GM12878 (cell line): ENCODE measurements around the gene YIPF4.

Source experiments
- CTCF ChIP-seq, 3 experiments: IDR thresholded peaks in 2 of 3; conservative IDR thresholded peaks in 1 of 3; 2 replicates each; pipeline ENCODE4 v1.5.1; 2011; ENCODE audit warnings: low read depth in 3 of 3, low read length in 3 of 3, mild to moderate bottlenecking in 3 of 3, control low read depth in 2 of 3, moderate library complexity in 2 of 3, inconsistent platforms in 1 of 3, mixed read lengths in 1 of 3; ENCODE audit not compliant: control insufficient read depth in 2 of 3, insufficient read depth in 1 of 3; ENCODE audit errors: extremely low read depth in 1 of 3
- EZH2 ChIP-seq: IDR thresholded peaks from 2 replicates; pipeline ENCODE4 v1.6.1; 2012; ENCODE audit warnings: low read depth, mild to moderate bottlenecking, control low read depth, inconsistent platforms, low read length, borderline replicate concordance; ENCODE audit not compliant: control insufficient read depth
- GABPA ChIP-seq: IDR thresholded peaks from 2 replicates; pipeline ENCODE4 v1.6.1; 2014; ENCODE audit warnings: antibody characterized with exemption, low read depth, mild to moderate bottlenecking, inconsistent platforms
- NFIC ChIP-seq: IDR thresholded peaks from 2 replicates; pipeline ENCODE4 v1.6.1; 2012; ENCODE audit warnings: low read depth, mild to moderate bottlenecking, inconsistent platforms, low read length, moderate library complexity
- YBX1 ChIP-seq: fragments of 450-650 bp; IDR thresholded peaks from 2 replicates; pipeline ENCODE4 v1.6.1; 2016; ENCODE audit warnings: antibody characterized with exemption
- YY1 ChIP-seq: IDR thresholded peaks from 2 replicates; pipeline ENCODE4 v1.6.1; 2011; ENCODE audit warnings: low read depth, mild to moderate bottlenecking, low read length

- TF ChIP-seq GABPA (no peak), CTCF (IDR thresholded peaks at IDR 0.05 in 2 of 3, conservative IDR thresholded peaks at IDR 0.05 in 1 of 3; ENCODE audit: control insufficient read depth in 2 of 3, extremely low read depth in 1 of 3, insufficient read depth in 1 of 3, low read depth in 3 of 3, low read length in 3 of 3) (no peak), NFIC (no peak), YBX1 (no peak), EZH2 (no peak), YY1 (no peak)
Observed at GRCh38 chr2:32262105-32262504, 15.6 kb upstream of the YIPF4 start.
